ENCODE measurements around the gene NOP16. TPM values are rescaled to one million over a fixed set of nuclear protein-coding genes. Genes with fewer than 3 reads are reported as not detected.

NOP16 gene
- total and polyA plus RNA-seq, 2 experiments from 2014 or later = 22.9 to 64.0 TPM

- no peak for TF ChIP-seq EZH2 (IDR thresholded peaks at IDR 0.05; ENCODE audit: borderline replicate concordance)
- TF ChIP-seq EZH2phosphoT487 (IDR thresholded peaks at IDR 0.05; ENCODE audit: low read depth, severe bottlenecking, unreplicated experiment) = no peak
- TF ChIP-seq CTCF (IDR thresholded peaks at IDR 0.05; ENCODE audit: poor library complexity) = no peak
- H3K27ac ChIP-seq = peak overlapping the region; percentile 86
- DNase-seq (ENCODE audit: low spot score) = no peak
These were observed 37.4 kb upstream of the NOP16 start for GRCh38 chr5:176425791-176426190.

GRCh38 chr5:176425138-176425537, 36.7 kb upstream of the NOP16 start:
- no peak for TF ChIP-seq CTCF (IDR thresholded peaks at IDR 0.05; ENCODE audit: poor library complexity)
- TF ChIP-seq EZH2 (IDR thresholded peaks at IDR 0.05; ENCODE audit: borderline replicate concordance) = no peak
- TF ChIP-seq EZH2phosphoT487 (IDR thresholded peaks at IDR 0.05; ENCODE audit: low read depth, severe bottlenecking, unreplicated experiment) = no peak
- H3K79me2 ChIP-seq = no peaks in the 10 kb centered on the region
- DNase-seq (ENCODE audit: low spot score) = peak; percentile 58
- no peaks in the 10 kb centered on the region for H3K9me3 ChIP-seq (ENCODE audit: low read depth)
- H3K4me3 ChIP-seq = no peak overlapping the region
- peak overlapping the region; percentile 90 for H3K27ac ChIP-seq
- H3K36me3 ChIP-seq (replicated peaks; ENCODE audit: insufficient read depth, low read depth) = no peaks in the 10 kb centered on the region
- no peaks in the 10 kb centered on the region for H3K9me2 ChIP-seq (replicated peaks; ENCODE audit: insufficient read depth)
- peaks cover 4% of the 10 kb centered on the region for H3K4me1 ChIP-seq (ENCODE audit: insufficient read depth)
- WGBS (ENCODE audit: low lambda C conversion rate, missing lambda C conversion rate) = 89% methylated on average over 1 of the region's 1 CpG
- no peaks in the 10 kb centered on the region for H4K20me1 ChIP-seq (ENCODE audit: insufficient read depth, poor library complexity, severe bottlenecking)
- no peaks in the 10 kb centered on the region for H3K27me3 ChIP-seq
- no peak overlapping the region for H2AFZ ChIP-seq
- no peak overlapping the region for H3K4me2 ChIP-seq

More at GRCh38 chr5:176425791-176426190, 37.4 kb upstream of the NOP16 start:
- H3K4me1 ChIP-seq (ENCODE audit: insufficient read depth) = peaks cover 4% of the 10 kb centered on the region
- H3K79me2 ChIP-seq = no peaks in the 10 kb centered on the region
- no peak overlapping the region for H2AFZ ChIP-seq
- H3K4me3 ChIP-seq = no peak overlapping the region
- no peaks in the 10 kb centered on the region for H3K9me3 ChIP-seq (ENCODE audit: low read depth)
- H3K27me3 ChIP-seq = no peaks in the 10 kb centered on the region
- no peaks in the 10 kb centered on the region for H3K9me2 ChIP-seq (replicated peaks; ENCODE audit: insufficient read depth)
- WGBS (ENCODE audit: low lambda C conversion rate, missing lambda C conversion rate) = 94% methylated on average over 1 of the region's 1 CpG
- no peaks in the 10 kb centered on the region for H3K36me3 ChIP-seq (replicated peaks; ENCODE audit: insufficient read depth, low read depth)
- no peaks in the 10 kb centered on the region for H4K20me1 ChIP-seq (ENCODE audit: insufficient read depth, poor library complexity, severe bottlenecking)
- H3K4me2 ChIP-seq = no peak overlapping the region

- Histone ChIP-seq H3K27me3 (no peaks in the 10 kb centered on the region), H2AFZ (no peak overlapping the region), H3K9me2 (replicated peaks; ENCODE audit: insufficient read depth) (no peaks in the 10 kb centered on the region), H3K9me3 (ENCODE audit: low read depth) (no peaks in the 10 kb centered on the region), H3K79me2 (no peaks in the 10 kb centered on the region), H3K4me3 (no peak overlapping the region), H3K4me1 (ENCODE audit: insufficient read depth) (peaks cover 4% of the 10 kb centered on the region), H4K20me1 (ENCODE audit: insufficient read depth, poor library complexity, severe bottlenecking) (no peaks in the 10 kb centered on the region), H3K4me2 (no peak overlapping the region), H3K36me3 (replicated peaks; ENCODE audit: insufficient read depth, low read depth) (no peaks in the 10 kb centered on the region), H3K27ac (peak overlapping the region; percentile 90)
- no peak for TF ChIP-seq EZH2 (IDR thresholded peaks at IDR 0.05; ENCODE audit: borderline replicate concordance)
- 79% methylated on average over 3 of the region's 3 CpGs for WGBS (ENCODE audit: low lambda C conversion rate, missing lambda C conversion rate)
- DNase-seq (ENCODE audit: low spot score) = no peak
These were observed 35.8 kb upstream of the NOP16 start for GRCh38 chr5:176424181-176424580.

- no peaks in the 10 kb centered on the region for H4K20me1 ChIP-seq (ENCODE audit: insufficient read depth, poor library complexity, severe bottlenecking)
- H3K4me2 ChIP-seq = no peak overlapping the region
- H3K9me2 ChIP-seq (replicated peaks; ENCODE audit: insufficient read depth) = no peaks in the 10 kb centered on the region
- H2AFZ ChIP-seq = no peak overlapping the region
- whole genome bisulfite sequencing (ENCODE audit: low lambda C conversion rate, missing lambda C conversion rate) = 88% methylated on average over 2 of the region's 2 CpGs
- no peaks in the 10 kb centered on the region for H3K36me3 ChIP-seq (replicated peaks; ENCODE audit: insufficient read depth, low read depth)
- DNase-seq (ENCODE audit: low spot score) = no peak
- peaks cover 1% of the 10 kb centered on the region for H3K79me2 ChIP-seq
- H3K4me3 ChIP-seq = no peak overlapping the region
- TF ChIP-seq EZH2phosphoT487 (IDR thresholded peaks at IDR 0.05; ENCODE audit: low read depth, severe bottlenecking, unreplicated experiment) (no peak), EZH2 (IDR thresholded peaks at IDR 0.05; ENCODE audit: borderline replicate concordance) (no peak), CTCF (IDR thresholded peaks at IDR 0.05; ENCODE audit: poor library complexity) (no peak)
- H3K9me3 ChIP-seq (ENCODE audit: low read depth) = no peaks in the 10 kb centered on the region
- peaks cover 16% of the 10 kb centered on the region for H3K4me1 ChIP-seq (ENCODE audit: insufficient read depth)
- H3K27me3 ChIP-seq = no peaks in the 10 kb centered on the region
- H3K27ac ChIP-seq = no peak overlapping the region
These were observed 32.7 kb upstream of the NOP16 start for GRCh38 chr5:176420972-176421544.
